Stimulated activated CD4-positive, alpha-beta T cell treated with anti-CD3 and anti-CD28 coated beads, Interleukin-2, amount 100 ng/mL, for 4 hours (primary cell): ENCODE data around the gene DCTN4.

Experiments
- DNase-seq: peaks from one replicate; pipeline ENCODE4 v3.0.0-alpha.2; 2020; ENCODE audit warnings: low read depth

The DCTN4 gene

GRCh38 chr5:150738862-150739261 lies 20.0 kb downstream of the DCTN4 start:
- no peak for DNase-seq

- no peak for DNase-seq
Measured at GRCh38 chr5:150734579-150735384, 24.0 kb downstream of the DCTN4 start.

DNA sequence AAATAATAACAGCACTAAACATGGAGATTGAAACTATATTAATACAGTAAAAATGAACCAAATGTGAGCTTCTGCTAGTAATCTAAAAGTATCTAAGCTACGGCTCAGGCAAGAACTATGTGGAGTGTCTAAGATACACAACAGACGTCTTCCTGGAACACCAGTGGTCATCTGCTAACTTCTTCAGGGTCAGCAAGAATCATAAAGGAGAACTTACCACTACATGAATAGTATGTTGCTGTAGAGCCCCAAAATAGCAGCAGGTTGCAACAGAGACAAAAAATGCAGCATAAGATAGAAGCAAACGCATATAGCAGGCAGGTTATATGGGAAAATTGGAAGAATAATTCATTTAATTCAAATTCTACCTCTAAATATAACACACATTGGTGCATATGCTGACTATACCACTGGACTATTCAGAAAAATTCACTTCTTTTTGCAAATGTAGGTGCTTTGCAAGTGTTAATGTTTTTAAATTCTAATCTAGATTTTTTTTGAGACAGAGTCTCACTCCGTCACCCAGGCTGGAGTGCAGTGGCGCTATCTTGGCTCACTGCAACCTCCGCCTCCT lies 27.1 kb downstream of the DCTN4 start:
- DNase-seq = no peak

DNA sequence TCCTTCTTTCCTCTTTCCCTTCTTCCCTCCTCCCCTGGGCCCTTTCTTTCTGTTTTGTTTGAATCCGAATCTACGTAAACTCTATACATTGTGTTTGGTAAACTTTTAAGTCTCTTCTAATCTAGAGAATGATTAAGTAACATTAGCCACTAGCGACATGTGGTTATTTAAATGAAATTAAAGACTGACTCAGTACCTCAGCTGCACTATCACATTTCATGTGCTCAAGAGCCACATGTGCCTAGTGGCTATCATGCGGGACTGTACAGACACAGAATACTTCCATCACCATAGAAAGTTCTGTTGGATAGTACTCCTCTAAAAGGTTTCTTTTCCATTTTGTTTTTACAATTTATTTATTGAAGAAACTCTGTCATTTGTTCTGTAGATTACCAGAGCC lies 29.0 kb downstream of the DCTN4 start:
- no peak for DNase-seq

- DNase-seq = no peak
Measured at GRCh38 chr5:150723845-150724244, 35.0 kb downstream of the DCTN4 start.

DNA sequence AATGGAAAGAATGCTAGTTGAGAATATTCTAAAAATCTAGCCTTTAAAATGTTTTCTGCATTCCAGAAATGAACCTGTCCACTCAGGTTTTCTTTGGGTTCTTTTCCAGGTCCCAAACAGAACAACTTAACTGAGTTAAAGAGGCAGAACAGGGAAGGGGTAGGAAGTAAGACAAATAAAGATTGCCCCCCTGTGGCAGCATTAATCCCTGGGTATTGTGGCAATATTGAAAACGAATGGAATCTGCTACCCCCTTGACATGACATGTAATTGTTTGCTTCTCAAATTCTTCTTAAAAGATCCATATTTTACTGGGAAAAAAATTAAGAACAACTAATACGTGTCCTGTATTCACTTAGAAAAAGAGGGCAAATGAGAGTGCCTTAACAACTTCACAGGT lies 48.7 kb downstream of the DCTN4 start:
- no peak for DNase-seq

- no peak for DNase-seq
Measured at GRCh38 chr5:150706776-150707390, 51.9 kb downstream of the DCTN4 start.

DNA sequence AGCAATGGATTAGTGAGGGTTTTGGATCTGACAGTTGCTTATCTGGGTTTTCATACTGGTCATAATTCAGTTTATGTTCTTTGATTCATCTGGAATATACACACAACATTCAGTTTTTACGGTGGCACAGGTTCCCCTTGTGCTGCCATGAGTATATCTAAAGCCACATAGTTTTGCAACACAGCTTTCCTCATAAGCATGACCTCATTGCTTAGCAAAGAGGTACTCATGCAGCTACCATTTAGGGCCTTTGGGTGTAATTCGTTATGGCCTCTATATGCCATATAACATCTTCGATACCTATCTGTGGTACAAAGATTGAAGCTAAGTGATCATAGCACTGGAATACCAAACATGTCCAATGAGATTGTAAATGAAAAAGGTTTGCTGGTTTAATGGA lies 55.1 kb downstream of the DCTN4 start:
- no peak for DNase-seq

GRCh38 chr5:150700594-150701377 lies 58.0 kb downstream of the DCTN4 start, which contains the start of gene RBM22:
Gene RBM22 (minus strand): TSS chr5:150701062. CDS start chr5:150700985, 77 bp downstream.
- peak; percentile 85 for DNase-seq

- no peak for DNase-seq
Measured at GRCh38 chr5:150700246-150700593, 58.6 kb downstream of the DCTN4 start.

GRCh38 chr5:150694612-150695011 lies 64.2 kb downstream of the DCTN4 start:
- DNase-seq = no peak

GRCh38 chr5:150692276-150692675 lies 66.5 kb downstream of the DCTN4 start:
- DNase-seq = no peak

DNA sequence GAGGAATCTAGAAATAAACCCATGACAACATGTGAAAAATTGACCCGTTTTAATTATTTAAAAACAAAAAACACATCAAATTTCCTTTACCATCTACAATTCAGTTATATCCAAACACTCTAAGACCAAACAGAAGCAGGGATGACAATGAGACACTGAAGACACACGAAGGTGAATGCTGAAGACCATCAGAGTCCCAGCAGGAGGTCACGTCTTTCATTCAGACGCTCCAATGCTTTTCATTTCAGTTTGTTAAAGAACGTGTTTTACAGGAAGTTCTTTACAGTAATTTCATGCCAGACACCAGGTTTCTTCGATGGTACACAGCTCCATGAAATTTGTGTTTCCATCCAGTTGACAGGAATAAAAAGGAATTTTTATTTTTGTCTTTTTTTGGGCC lies 68.1 kb downstream of the DCTN4 start:
- no peak for DNase-seq

DNA sequence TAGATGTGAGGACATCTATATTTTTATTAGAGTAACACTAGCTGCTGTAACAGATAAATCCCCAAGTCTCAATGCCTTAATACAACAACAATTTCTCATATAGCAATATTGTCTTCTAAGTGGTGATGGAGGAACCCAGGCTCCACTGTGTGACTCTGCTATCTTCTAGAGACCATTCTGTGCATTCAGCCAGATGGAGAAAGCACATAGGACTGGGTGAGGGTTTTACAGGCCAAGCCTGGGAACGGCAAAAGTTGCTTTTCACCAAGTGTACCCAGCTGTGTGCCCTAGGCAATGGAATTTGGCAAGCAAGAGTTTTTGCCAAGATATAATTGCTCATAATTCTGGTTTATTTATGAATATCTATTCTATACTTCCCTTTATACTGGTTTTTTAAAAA lies 69.7 kb downstream of the DCTN4 start:
- no peak for DNase-seq

DNA sequence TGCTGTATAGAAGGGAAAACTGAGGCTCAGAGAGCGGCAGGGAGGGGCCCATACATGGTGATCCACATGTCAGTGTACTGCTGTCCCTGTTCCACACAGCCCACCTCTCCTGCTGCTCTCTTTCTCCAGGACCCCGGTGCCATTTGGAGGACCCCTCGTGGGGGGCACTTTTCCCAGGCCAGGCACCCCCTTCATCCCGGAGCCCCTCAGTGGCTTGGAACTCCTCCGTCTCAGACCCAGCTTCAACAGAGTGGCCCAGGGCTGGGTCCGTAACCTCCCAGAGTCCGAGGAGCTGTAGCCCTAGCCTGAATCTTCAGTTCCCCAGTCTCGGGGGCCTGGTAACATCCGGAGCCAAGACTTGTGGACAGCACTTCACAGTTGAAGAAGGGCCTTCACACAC lies 82.2 kb downstream of the DCTN4 start:
- DNase-seq = no peak

GRCh38 chr5:150675069-150675468 lies 83.7 kb downstream of the DCTN4 start:
- DNase-seq = no peak

GRCh38 chr5:150674341-150674821 lies 84.4 kb downstream of the DCTN4 start:
- DNase-seq = no peak

DNA sequence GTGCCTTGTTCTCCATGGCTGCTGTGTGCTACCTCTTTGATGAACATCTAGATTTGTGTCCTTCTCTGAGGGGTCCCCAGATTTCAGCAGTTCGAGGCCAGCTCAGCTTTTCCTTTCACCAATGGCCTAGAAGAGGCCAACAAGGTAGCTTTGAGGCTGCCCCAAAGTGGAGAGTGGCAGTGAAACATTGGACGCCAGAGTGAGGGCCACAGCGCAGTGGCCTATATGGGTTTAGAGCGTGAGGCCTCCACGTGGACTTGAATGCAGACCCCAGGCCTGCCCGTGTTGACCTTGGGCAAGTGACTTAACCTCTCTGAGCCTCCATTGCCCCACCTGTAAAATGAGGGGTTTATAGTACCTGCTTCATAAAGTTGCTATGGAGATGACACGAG lies 85.9 kb downstream of the DCTN4 start:
- DNase-seq = no peak

- no peak for DNase-seq
Measured at GRCh38 chr5:150672237-150672883, 86.5 kb downstream of the DCTN4 start.

DNA sequence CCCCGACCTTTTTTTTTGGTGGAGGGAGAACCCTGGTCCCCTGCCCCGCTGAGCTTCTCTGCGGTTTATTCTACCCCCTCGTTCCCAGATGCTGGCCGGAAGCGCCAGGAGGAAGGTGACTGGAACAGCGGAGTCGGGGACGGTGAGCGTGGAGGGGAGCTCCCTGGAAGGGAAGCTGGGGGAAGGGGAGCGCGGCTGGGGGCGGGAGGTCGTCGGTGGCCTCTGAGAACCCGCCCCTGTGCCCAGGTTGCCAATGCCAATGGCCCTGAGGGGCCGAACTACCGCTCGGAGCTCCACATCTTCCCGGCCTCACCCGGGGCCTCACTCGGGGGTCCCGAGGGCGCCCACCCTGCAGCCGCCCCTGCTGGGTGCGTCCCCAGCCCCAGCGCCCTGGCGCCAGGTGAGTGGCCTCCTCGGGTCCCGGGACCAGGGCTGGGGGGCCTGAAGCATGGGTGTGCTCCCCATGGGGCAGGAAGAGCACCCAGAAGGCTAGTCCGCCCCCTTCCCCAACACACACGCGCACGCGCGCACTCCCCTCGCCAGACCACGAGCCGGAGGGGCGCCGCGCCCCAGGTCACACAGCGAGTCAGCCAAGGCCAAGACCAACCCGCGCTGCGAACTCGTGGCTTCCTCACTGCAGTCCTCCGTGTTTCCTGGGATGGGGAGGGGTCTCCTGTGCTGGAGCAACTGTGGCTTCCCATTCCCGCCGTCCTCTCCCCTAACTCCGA lies 87.1 kb downstream of the DCTN4 start:
- no peak for DNase-seq

- no peak for DNase-seq
Measured at GRCh38 chr5:150670948-150671310, 87.9 kb downstream of the DCTN4 start.
